Nucleus accumbens (tissue), 56 donors: Measurements from ENCODE around the gene DLG4.
"Not testable (repeated sequence)": the region's sequence is repeated elsewhere in the genome, so short reads cannot be mapped to it uniquely, and the experiment has no call there.

Experiments used
- DNase-seq, 56 donors: peaks; one replicate each; lab custom pipeline; 2025; lab: John Stamatoyannopoulos, UW

The DLG4 gene

DNA sequence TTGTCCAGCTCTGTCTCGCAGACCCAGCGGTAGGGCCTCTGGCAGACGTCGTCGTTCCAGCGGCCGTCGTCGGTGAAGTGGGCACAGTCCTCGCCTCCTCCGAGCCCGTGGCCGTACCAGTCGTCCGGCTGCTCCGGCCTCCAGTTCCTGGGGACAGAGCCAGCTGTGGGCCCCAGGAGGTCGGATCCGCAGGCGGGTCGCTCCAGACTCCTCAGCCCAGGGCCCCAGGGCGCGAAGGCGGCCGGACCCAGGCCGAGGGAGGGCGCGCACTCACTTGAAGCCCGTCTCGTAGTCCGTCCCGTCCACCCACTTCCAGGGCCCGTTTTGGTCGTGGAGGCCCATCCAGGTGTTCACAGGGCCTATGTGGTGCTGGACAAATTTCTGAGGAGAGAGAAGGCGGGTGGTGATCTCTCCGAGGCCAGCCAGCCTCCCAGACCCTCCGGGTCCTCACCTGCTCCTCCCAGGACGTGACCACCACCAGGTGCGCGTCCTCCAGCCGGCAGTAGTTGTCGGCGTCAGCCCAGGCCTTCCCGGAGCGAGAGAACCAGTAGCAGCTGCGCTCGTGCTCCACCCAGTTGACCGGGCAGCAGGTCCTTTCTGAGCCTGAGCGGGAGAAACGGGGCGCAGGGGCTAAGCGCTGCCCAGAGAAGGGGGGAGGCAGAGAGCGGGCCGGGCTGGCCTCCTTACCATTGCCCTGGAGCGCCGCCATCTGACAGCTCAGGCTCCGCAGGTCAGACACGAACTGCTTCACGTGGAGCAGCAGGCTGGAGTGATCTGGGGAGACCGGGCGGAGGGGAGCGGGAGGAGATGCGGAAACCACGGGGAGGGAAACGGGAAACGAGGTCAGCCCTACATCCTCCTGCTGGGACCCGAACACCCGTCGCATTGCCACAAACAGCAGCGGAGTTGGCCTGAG is 45.7 kb downstream of the DLG4 start:
- DNase-seq = peak in 5 of 56 donors; percentile 14 to 50 (median 23)

DNA sequence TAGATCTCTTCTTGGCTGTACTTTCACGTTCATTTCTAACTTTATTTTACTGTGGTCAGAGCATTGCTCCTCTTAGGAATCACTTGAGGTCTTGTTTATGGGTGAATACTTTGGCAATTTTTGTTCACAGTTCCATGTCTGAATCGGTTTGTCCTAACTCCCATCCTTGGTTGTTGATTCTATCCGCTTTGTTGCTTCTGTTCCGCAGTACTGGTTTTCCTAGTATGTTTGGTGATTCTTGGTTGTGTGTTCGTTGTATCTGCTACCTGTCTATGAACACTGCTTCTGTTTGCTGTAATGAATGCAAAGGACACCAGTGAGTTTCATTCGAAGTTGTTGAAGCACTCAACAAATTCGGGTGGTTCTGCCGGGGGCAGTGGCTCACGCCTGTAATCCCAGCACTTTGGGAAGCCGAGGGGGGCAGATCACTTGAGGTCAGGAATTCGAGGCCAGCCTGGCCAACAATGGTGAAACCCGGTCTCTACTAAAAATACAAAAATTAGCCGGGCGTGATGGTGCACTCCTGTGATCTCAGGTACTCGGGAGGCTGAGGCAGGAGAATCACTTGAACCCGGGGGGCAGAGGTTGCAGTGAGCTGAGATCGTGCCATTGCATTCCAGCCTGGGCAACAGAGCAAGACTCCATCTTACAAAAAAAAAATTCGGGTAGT is 47.0 kb downstream of the DLG4 start:
- not testable (repeated sequence) for DNase-seq

DNA sequence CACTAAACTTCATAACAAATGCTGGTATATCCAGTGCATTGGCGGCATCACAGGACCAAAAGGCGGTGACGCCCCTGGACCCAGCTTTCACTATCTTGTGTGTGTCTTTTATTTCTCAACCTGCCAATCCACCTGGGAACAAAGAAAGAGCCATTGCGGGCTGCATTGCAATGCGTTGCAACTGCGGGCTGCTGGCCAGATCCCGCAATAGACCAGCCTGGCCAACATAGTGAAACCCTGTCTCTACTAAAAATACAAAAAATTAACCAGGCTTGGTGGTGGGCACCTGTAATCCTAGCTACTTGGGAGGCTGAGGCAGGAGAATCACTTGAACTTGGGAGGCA is 50.1 kb downstream of the DLG4 start:
- DNase-seq = not testable (repeated sequence)

DNA sequence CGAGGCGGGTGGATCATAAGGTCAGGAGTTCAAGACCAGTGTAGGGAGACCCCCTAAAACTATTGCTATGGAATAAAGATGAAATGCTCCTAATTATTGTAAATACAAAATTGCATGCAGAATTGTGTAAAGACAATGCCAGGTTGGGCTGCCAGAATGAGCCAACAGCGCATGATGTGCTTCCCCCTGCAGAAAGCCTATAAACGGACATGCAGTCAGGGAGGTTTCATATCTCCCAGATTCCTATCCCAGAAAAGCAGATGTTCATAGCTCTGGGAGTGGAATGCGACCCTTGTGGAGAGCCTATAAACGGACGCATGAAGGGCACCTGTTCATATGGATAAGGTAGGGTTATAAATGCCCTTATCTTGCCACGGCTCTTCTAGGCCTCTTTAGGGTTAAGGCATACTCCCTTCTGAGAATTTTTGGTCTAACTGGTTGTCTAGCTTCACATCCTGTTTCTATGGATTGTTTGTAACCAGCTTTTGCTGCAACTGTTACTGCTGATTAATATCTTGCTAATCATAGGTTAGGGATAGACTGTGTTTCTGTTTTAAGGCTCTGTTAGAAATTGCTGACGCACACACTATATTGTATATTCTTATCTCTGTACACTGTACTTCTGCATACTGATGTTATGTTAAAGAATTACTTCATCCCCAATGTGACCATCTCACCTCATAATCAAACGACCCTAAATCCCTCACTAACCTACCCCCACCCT is 50.6 kb downstream of the DLG4 start:
- DNase-seq = not testable (repeated sequence)

DNA sequence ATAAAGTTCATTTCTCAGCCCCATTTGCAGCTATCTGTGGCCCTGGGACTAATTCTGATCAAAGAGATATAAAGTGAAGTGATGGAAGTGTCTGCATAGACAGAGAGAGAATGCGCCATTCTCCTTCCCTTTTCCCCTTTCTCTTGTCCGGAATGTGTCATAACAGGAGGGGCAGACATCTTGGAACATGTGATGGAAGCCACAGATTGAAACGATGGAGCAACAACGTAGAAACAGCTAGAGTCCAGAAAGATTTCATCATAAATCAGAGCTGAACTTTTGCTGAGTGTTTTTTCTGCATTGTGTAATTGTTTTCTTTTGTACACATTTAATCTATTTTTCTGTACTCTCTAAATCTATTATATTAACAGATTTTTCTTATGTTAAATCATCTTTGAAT is 51.8 kb downstream of the DLG4 start:
- no peak for DNase-seq

DNA sequence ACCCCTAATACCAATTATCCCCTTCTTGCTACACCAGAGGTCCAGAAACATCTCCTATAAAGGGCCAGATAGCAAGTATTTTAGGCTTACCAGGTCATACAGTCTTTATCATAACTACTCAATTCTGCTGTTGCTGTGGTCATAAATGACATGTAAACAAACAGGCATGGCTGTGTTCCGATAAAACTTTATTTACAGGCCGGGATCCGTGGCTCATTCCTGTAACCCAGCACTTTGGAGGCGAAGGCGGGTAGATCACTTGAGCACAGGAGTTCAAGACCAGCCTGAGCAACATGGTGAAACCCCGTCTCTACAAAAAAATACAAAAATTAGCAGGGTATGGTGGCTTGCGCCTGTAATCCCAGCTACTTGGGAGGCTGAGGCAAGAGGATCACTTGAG is 52.8 kb downstream of the DLG4 start:
- DNase-seq = no peak

DNA sequence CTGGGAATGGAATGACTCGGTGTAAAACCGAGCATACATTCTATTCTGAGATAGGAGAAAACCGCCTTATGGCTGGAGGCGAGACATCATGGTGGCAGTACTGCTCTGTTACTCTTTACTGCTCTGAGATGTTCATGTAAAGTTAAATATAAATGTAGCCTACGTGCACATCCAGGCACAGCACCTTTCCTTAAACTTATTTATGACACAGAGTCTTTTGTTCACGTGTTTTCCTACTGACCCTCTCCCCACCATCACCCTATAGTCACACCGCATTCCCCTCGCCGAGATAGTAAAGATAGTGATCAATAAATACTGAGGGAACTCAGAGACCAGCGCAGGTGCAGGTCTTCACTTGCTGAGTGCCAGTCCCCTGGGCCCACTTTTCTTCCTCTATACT is 60.1 kb downstream of the DLG4 start:
- DNase-seq = not testable (repeated sequence)

- DNase-seq = not testable (repeated sequence)
These were observed 61.2 kb downstream of the DLG4 start for GRCh38 chr17:7158424-7158823.

GRCh38 chr17:7156342-7156940 is 63.2 kb downstream of the DLG4 start:
- no peak for DNase-seq

GRCh38 chr17:7147772-7148171 is 71.9 kb downstream of the DLG4 start:
- DNase-seq = no peak

GRCh38 chr17:7146115-7146514 is 73.5 kb downstream of the DLG4 start:
- DNase-seq = no peak

- no peak for DNase-seq
These were observed 75.4 kb downstream of the DLG4 start for GRCh38 chr17:7144213-7144612.

DNA sequence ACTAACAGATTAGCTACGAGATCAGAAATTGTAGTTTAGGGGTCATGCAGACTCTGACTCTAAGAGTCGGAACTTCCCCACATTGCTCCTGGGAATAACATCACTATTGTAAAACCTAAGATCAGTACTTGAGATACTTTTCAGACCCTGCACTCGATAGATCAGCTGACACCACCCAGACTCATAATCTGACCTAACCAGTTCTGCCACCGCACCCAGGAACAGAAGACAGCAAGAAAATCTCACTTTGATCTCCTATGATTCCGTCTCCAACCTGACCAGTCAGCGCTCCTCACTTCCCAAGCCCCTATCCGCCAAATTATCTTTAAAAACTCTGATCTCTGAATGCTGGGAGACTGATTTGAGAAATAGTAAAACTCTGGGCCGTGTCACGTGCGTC is 77.8 kb downstream of the DLG4 start:
- DNase-seq = no peak

DNA sequence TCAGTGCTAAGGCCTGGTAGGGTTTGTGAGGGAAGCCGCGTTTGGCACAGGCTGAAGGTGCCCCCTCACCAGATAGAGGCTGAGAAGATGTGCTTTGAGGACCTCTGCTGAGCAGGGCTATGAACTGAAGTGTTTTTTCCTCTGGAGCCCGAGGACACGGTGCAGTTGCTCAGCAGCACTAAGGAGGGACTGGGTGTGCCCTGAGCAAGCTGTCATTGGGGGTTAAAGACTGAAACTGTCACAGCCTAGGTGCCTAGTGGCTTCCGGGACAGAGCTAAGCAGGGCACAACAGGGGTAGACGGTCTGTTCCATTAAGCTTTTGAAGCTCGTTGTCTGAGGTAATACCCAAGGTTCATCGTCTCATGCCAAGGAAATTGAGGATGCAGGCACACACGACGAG is 80.2 kb downstream of the DLG4 start:
- no peak for DNase-seq

DNA sequence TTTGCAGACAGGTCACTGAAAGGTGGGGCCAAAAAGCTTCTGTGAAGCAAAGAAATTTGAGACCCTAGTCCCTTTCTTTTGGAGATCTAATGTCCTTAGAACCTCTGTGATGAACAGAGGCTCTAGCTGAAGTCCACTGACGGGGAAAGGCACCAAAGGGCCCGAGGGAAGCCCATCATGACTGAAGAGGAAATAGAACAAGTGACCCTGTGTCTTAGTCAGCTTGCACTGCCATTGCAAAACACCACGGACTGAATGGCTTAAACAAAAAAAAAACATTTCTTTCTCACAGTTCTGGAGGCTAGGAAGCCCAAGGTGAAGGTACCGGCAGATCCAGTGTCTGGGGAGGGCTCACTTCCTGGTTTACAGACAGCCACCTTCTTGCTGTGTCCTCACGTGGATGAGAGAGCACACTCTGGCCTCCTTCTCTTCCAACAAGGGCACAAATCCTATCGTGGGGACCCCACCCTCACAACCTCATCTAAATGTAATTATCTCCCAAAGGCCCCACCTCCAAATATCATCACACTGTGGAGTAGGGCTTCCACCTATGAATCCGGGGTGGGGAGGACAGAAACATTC is 80.7 kb downstream of the DLG4 start:
- no peak for DNase-seq

GRCh38 chr17:7137171-7137943 is 82.3 kb downstream of the DLG4 start:
- DNase-seq = no peak
